Nephron (organoid): ENCODE data around the gene SLC47A2.

ENCODE experiments used
- H3K27ac Mint-ChIP-seq, 3 experiments: 2 replicates each; pipeline ENCODE4 v1.8.0; 2020; ENCODE audit warnings: mixed read lengths in 3 of 3, mild to moderate bottlenecking in 2 of 3, moderate library complexity in 1 of 3
- H3K27me3 Mint-ChIP-seq: 2 replicates; pipeline ENCODE4 v1.8.0; 2021; ENCODE audit warnings: low read depth, mild to moderate bottlenecking, moderate library complexity, mixed read lengths
- H3K36me3 Mint-ChIP-seq: 2 replicates; pipeline ENCODE4 v1.8.0; 2020; ENCODE audit warnings: low read depth, mixed read lengths
- H3K4me1 Mint-ChIP-seq: 2 replicates; pipeline ENCODE4 v1.8.0; 2020; ENCODE audit warnings: mixed read lengths
- H3K4me3 Mint-ChIP-seq, 3 experiments: 2 replicates each; pipeline ENCODE4 v1.8.0; 2020; ENCODE audit warnings: mild to moderate bottlenecking in 3 of 3, mixed read lengths in 3 of 3, moderate library complexity in 2 of 3
- H3K9me3 Mint-ChIP-seq: 2 replicates; pipeline ENCODE4 v1.8.0; 2020; ENCODE audit warnings: mixed read lengths
- TF ChIP-seq, protein P1 (sequence below), 3 experiments: fragments of 200-600 bp; sonication (generic); IDR thresholded peaks; one replicate each; pipeline ENCODE4 v1.5.0; 2021; ENCODE audit warnings: antibody characterized with exemption in 3 of 3; ENCODE audit not compliant: unreplicated experiment in 3 of 3

The SLC47A2 gene

GRCh38 chr17:19759568-19760549 lies 43.5 kb upstream of the SLC47A2 start:
- no peaks in the 10 kb centered on the region for H3K36me3 Mint-ChIP-seq
- H3K27me3 Mint-ChIP-seq = peaks cover 8% of the 10 kb centered on the region
- no peak overlapping the region for H3K4me3 Mint-ChIP-seq
- peaks cover 6% of the 10 kb centered on the region for H3K4me1 Mint-ChIP-seq
- TF ChIP-seq, protein P1, sequence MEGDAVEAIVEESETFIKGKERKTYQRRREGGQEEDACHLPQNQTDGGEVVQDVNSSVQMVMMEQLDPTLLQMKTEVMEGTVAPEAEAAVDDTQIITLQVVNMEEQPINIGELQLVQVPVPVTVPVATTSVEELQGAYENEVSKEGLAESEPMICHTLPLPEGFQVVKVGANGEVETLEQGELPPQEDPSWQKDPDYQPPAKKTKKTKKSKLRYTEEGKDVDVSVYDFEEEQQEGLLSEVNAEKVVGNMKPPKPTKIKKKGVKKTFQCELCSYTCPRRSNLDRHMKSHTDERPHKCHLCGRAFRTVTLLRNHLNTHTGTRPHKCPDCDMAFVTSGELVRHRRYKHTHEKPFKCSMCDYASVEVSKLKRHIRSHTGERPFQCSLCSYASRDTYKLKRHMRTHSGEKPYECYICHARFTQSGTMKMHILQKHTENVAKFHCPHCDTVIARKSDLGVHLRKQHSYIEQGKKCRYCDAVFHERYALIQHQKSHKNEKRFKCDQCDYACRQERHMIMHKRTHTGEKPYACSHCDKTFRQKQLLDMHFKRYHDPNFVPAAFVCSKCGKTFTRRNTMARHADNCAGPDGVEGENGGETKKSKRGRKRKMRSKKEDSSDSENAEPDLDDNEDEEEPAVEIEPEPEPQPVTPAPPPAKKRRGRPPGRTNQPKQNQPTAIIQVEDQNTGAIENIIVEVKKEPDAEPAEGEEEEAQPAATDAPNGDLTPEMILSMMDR (IDR thresholded peaks at IDR 0.05; ENCODE audit: unreplicated experiment in 3 of 3) = no peak
- no peak overlapping the region for H3K27ac Mint-ChIP-seq
- H3K9me3 Mint-ChIP-seq = peaks cover 7% of the 10 kb centered on the region

- H3K27me3 Mint-ChIP-seq = peaks cover 18% of the 10 kb centered on the region
- peaks cover 7% of the 10 kb centered on the region for H3K9me3 Mint-ChIP-seq
- TF ChIP-seq, protein P1 (IDR thresholded peaks at IDR 0.05; ENCODE audit: unreplicated experiment in 3 of 3) = no peak
- peaks cover 6% of the 10 kb centered on the region for H3K4me1 Mint-ChIP-seq
- H3K27ac Mint-ChIP-seq = no peak overlapping the region
- H3K36me3 Mint-ChIP-seq = no peaks in the 10 kb centered on the region
- H3K4me3 Mint-ChIP-seq = no peak overlapping the region
Measured at GRCh38 chr17:19757536-19758180, 41.3 kb upstream of the SLC47A2 start.

- TF ChIP-seq, protein P1 (IDR thresholded peaks at IDR 0.05; ENCODE audit: unreplicated experiment in 3 of 3) = no peak
Measured at GRCh38 chr17:19756546-19756945, 40.2 kb upstream of the SLC47A2 start.

DNA sequence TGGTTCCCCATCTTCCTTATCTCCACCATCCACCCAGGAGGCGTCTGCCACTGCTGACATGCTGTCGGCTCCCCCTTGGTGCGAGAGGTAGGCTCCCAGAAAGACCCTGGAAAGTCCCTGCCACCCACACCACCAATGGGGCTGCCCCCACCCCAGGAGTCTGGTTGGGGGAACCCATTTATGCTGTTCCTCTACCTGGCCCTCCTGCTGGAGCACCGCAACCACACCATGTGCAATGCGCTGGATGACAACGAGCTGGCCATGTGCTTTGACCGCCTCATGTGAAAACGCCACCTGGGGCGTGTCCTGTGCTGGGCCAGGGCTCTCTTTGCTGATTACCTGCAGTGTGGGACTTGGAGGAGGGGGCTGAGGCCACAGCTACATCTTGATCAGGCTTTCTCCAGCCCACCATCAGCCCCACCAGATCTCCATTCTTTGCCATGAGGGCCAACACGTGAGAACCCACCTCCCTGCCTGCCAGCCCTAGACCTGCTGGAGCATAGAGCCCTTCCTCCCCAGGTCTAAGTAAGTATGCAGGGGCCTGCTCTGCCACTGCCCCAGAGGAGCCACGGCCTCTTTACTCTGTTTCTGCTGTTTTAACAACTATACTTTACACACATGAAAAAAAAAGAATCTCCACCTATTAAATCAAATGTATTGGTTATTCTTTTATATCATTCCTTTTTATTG lies 39.6 kb upstream of the SLC47A2 start:
- peaks cover 18% of the 10 kb centered on the region for H3K27me3 Mint-ChIP-seq
- TF ChIP-seq, protein P1 (IDR thresholded peaks at IDR 0.05; ENCODE audit: unreplicated experiment in 3 of 3) = no peak
- peaks cover 6% of the 10 kb centered on the region for H3K9me3 Mint-ChIP-seq

More at GRCh38 chr17:19756546-19756945, 40.2 kb upstream of the SLC47A2 start:
- peaks cover 18% of the 10 kb centered on the region for H3K27me3 Mint-ChIP-seq
- H3K9me3 Mint-ChIP-seq = peaks cover 7% of the 10 kb centered on the region
- no peaks in the 10 kb centered on the region for H3K36me3 Mint-ChIP-seq
- H3K4me3 Mint-ChIP-seq = no peak overlapping the region
- peaks cover 6% of the 10 kb centered on the region for H3K4me1 Mint-ChIP-seq
- no peak overlapping the region for H3K27ac Mint-ChIP-seq

GRCh38 chr17:19755392-19755791 lies 39.0 kb upstream of the SLC47A2 start:
- Mint-ChIP-seq H3K27me3 (peaks cover 17% of the 10 kb centered on the region), H3K9me3 (peaks cover 2% of the 10 kb centered on the region), H3K27ac (no peak overlapping the region), H3K4me3 (no peak overlapping the region), H3K4me1 (no peaks in the 10 kb centered on the region), H3K36me3 (no peaks in the 10 kb centered on the region)
- TF ChIP-seq, protein P1 (IDR thresholded peaks at IDR 0.05; ENCODE audit: unreplicated experiment in 3 of 3) = no peak

More for the DNA sequence above, 39.6 kb upstream of the SLC47A2 start:
- H3K36me3 Mint-ChIP-seq = no peaks in the 10 kb centered on the region
- H3K27ac Mint-ChIP-seq = no peak overlapping the region
- H3K4me3 Mint-ChIP-seq = no peak overlapping the region
- peaks cover 3% of the 10 kb centered on the region for H3K4me1 Mint-ChIP-seq
